H9 (cell line): ENCODE data around the gene SLC29A1. TPM values are rescaled to one million over a fixed set of nuclear protein-coding genes. Genes with fewer than 3 reads are reported as not detected.

ENCODE experiments used
- DNase-seq: peaks from one replicate; pipeline ENCODE4 v3.0.0-alpha.2; 2017
- H2AFZ ChIP-seq: one replicate; pipeline ENCODE4 v1.6.1; 2013; ENCODE audit warnings: mild to moderate bottlenecking, low read length, control low read depth, moderate library complexity
- H2AK5ac ChIP-seq: 2 replicates; pipeline ENCODE4 v1.6.1; 2013; ENCODE audit warnings: low read length, control low read depth, mixed read lengths; ENCODE audit not compliant: insufficient read length
- H2BK120ac ChIP-seq: one replicate; pipeline ENCODE4 v1.6.1; 2013; ENCODE audit warnings: low read depth, mild to moderate bottlenecking, low read length, control low read depth, inconsistent platforms; ENCODE audit not compliant: poor library complexity, severe bottlenecking
- H2BK12ac ChIP-seq: 2 replicates; pipeline ENCODE4 v1.6.1; 2013; ENCODE audit warnings: low read length, control low read depth, mixed read lengths, low read depth; ENCODE audit not compliant: insufficient read length
- H2BK15ac ChIP-seq: 2 replicates; pipeline ENCODE4 v1.6.1; 2013; ENCODE audit warnings: low read depth, low read length, control low read depth
- H2BK20ac ChIP-seq: one replicate; pipeline ENCODE4 v1.6.1; 2013; ENCODE audit warnings: low read depth, mild to moderate bottlenecking, low read length, control low read depth, inconsistent platforms; ENCODE audit not compliant: poor library complexity, severe bottlenecking
- H2BK5ac ChIP-seq: 2 replicates; pipeline ENCODE4 v1.6.1; 2013; ENCODE audit warnings: low read length, control low read depth, mixed read lengths; ENCODE audit not compliant: insufficient read length
- H3K14ac ChIP-seq: 2 replicates; pipeline ENCODE4 v1.6.1; 2013; ENCODE audit warnings: low read length, control low read depth; ENCODE audit not compliant: insufficient read depth
- H3K18ac ChIP-seq: 2 replicates; pipeline ENCODE4 v1.6.1; 2013; ENCODE audit warnings: low read depth, mild to moderate bottlenecking, mixed read lengths, low read length, control low read depth; ENCODE audit not compliant: insufficient read length
- H3K23ac ChIP-seq: 2 replicates; pipeline ENCODE4 v1.6.1; 2013; ENCODE audit warnings: low read length, control low read depth, mixed read lengths, low read depth; ENCODE audit not compliant: insufficient read length
- H3K23me2 ChIP-seq: 2 replicates; pipeline ENCODE4 v1.6.1; 2013; ENCODE audit warnings: low read depth, mild to moderate bottlenecking, mixed read lengths, low read length, control low read depth; ENCODE audit not compliant: insufficient read length, poor library complexity, severe bottlenecking
- H3K27ac ChIP-seq: 2 replicates; pipeline ENCODE4 v1.5.1; 2013; ENCODE audit warnings: low read length, control low read depth, mixed read lengths, low read depth; ENCODE audit not compliant: insufficient read length
- H3K27me3 ChIP-seq: 2 replicates; pipeline ENCODE4 v1.6.1; 2013; ENCODE audit warnings: low read length, control low read depth, inconsistent platforms; ENCODE audit not compliant: insufficient read depth
- H3K4ac ChIP-seq: 2 replicates; pipeline ENCODE4 v1.6.1; 2013; ENCODE audit warnings: low read depth, mild to moderate bottlenecking, control low read depth, inconsistent platforms, low read length, moderate library complexity
- H3K4me1 ChIP-seq: 2 replicates; pipeline ENCODE4 v1.6.1; 2013; ENCODE audit warnings: low read length, control low read depth, inconsistent platforms; ENCODE audit not compliant: insufficient read depth
- H3K4me2 ChIP-seq: 2 replicates; pipeline ENCODE4 v1.6.1; 2013; ENCODE audit warnings: low read length, control low read depth, mixed read lengths; ENCODE audit not compliant: insufficient read length, insufficient read depth
- H3K56ac ChIP-seq: 2 replicates; pipeline ENCODE4 v1.6.1; 2013; ENCODE audit warnings: low read depth, mild to moderate bottlenecking, mixed read lengths, low read length, control low read depth; ENCODE audit not compliant: insufficient read length
- H3K79me1 ChIP-seq: 2 replicates; pipeline ENCODE4 v1.6.1; 2013; ENCODE audit warnings: low read depth, mild to moderate bottlenecking, moderate library complexity, low read length, control low read depth, inconsistent platforms; ENCODE audit not compliant: insufficient read depth, poor library complexity, severe bottlenecking
- H3K79me2 ChIP-seq: 2 replicates; pipeline ENCODE4 v1.6.1; 2013; ENCODE audit warnings: low read length, control low read depth, inconsistent platforms; ENCODE audit not compliant: insufficient read depth
- H3K9ac ChIP-seq: 2 replicates; pipeline ENCODE4 v1.6.1; 2013; ENCODE audit warnings: low read length, control low read depth, mixed read lengths; ENCODE audit not compliant: insufficient read length; ENCODE audit errors: extremely low read depth
- H3K9me3 ChIP-seq: one replicate; pipeline ENCODE4 v1.6.1; 2013; ENCODE audit warnings: low read depth, low read length, inconsistent platforms; ENCODE audit not compliant: control insufficient read depth
- H3T11ph ChIP-seq: one replicate; pipeline ENCODE4 v1.6.1; 2013; ENCODE audit warnings: mild to moderate bottlenecking, low read length, control low read depth, inconsistent platforms
- H4K20me1 ChIP-seq: one replicate; pipeline ENCODE4 v1.6.1; 2013; ENCODE audit not compliant: control insufficient read depth, insufficient read length, insufficient read depth
- H4K5ac ChIP-seq: 2 replicates; pipeline ENCODE4 v1.6.1; 2013; ENCODE audit warnings: low read depth, mild to moderate bottlenecking, mixed read lengths, low read length, control low read depth; ENCODE audit not compliant: insufficient read length
- H4K8ac ChIP-seq: replicated peaks from 2 replicates; pipeline ENCODE4 v1.6.1; 2013; ENCODE audit warnings: low read length, control low read depth, mixed read lengths, low read depth; ENCODE audit not compliant: insufficient read length
- H4K91ac ChIP-seq: 2 replicates; pipeline ENCODE4 v1.6.1; 2013; ENCODE audit warnings: low read depth, mild to moderate bottlenecking, moderate library complexity, mixed read lengths, low read length, control low read depth; ENCODE audit not compliant: insufficient read length
- H3K27ac Mint-ChIP-seq, 3 experiments: 2 replicates in 2 of 3; 3 replicates in 1 of 3; pipeline ENCODE4 v1.8.0; 2020 to 2021; ENCODE audit warnings: mixed read lengths in 3 of 3, mild to moderate bottlenecking in 1 of 3, moderate library complexity in 1 of 3
- H3K27me3 Mint-ChIP-seq: 2 replicates; pipeline ENCODE4 v1.8.0; 2021; ENCODE audit warnings: low read depth, mild to moderate bottlenecking, moderate library complexity, mixed read lengths
- H3K36me3 Mint-ChIP-seq, 3 experiments: 2 replicates in 2 of 3; 3 replicates in 1 of 3; pipeline ENCODE4 v1.8.0; 2020 to 2021; ENCODE audit warnings: low read depth in 3 of 3, mixed read lengths in 3 of 3; ENCODE audit not compliant: insufficient read depth in 1 of 3
- H3K4me1 Mint-ChIP-seq, 2 experiments: 2 replicates each; pipeline ENCODE4 v1.8.0; 2020; ENCODE audit warnings: mixed read lengths in 2 of 2
- H3K4me3 Mint-ChIP-seq, 2 experiments: 2 replicates in 1 of 2; 3 replicates in 1 of 2; pipeline ENCODE4 v1.8.0; 2020 to 2021; ENCODE audit warnings: mild to moderate bottlenecking in 2 of 2, mixed read lengths in 2 of 2, moderate library complexity in 1 of 2
- H3K9me3 Mint-ChIP-seq, 2 experiments: 2 replicates in 1 of 2; 3 replicates in 1 of 2; pipeline ENCODE4 v1.8.0; 2020; ENCODE audit warnings: mild to moderate bottlenecking in 2 of 2, mixed read lengths in 2 of 2, moderate library complexity in 1 of 2
- WGBS: extraction: QIAGEN DNeasy Blood & Tissue Kit; methylation state at CpG from one replicate; pipeline ENCODE4 v1.1.7; 2013; ENCODE audit warnings: missing lambda C conversion rate, low lambda C conversion rate, mixed read lengths; ENCODE audit not compliant: insufficient read length; ENCODE audit errors: extremely low coverage; 5-methylcytosine and 5-hydroxymethylcytosine counted together
- total RNA-seq: library from RNA; stranded (reverse); gene quantifications from 2 replicates; pipeline ENCODE4 v1.2.1, GENCODE V29; 2021
- TF ChIP-seq, protein P1 (sequence below): fragments of 200-600 bp; sonication (generic); conservative IDR thresholded peaks from 3 replicates; pipeline ENCODE4 v1.8.0; 2021; ENCODE audit warnings: antibody characterized with exemption, mild to moderate bottlenecking

The SLC29A1 gene
- total RNA-seq, 1 experiment from 2014 or later: 124 TPM

DNA sequence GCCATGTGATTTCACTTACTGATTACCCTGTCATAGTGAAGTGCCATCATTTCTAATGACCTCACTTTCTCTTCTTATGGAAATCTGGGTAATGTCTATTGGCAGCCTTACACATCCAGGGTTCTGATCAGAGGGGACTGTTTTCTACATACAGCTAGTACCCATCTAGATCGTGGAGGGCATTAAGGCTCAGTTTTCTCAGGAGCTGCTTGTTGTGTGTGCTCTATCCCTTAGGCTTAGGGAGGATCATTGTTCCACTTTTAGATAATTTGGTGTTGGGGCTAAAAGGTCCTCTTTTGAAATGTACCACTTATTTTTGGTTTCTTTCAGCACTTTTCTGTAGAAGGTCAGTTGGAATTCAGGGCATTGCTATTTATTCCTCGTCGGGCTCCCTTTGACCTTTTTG, 27.3 kb downstream of the SLC29A1 start:
- no peak for DNase-seq
- H3K36me3 Mint-ChIP-seq: peaks cover 68 to 87% (median 87%) of the 10 kb centered on the region in 3 experiments
- H3K27me3 Mint-ChIP-seq: peaks cover 3% of the 10 kb centered on the region; the same call in 1 of the 2 replicates
- H3K23me2 ChIP-seq: peaks cover 9% of the 10 kb centered on the region
- H3K4me2 ChIP-seq: no peak overlapping the region
- no peak overlapping the region for H2BK120ac ChIP-seq
- no peak overlapping the region for H3K9ac ChIP-seq
- H4K20me1 ChIP-seq: no peaks in the 10 kb centered on the region
- no peak overlapping the region for H4K8ac ChIP-seq
- peaks cover 5% of the 10 kb centered on the region; the same call in 1 of the 2 replicates for H3K4me1 ChIP-seq
- peaks cover 45 to 48% of the 10 kb centered on the region in 2 experiments for H3K4me1 Mint-ChIP-seq
- no peak overlapping the region for H3K27ac ChIP-seq
- H2AFZ ChIP-seq: no peak overlapping the region
- H3T11ph ChIP-seq: no peak overlapping the region
- no peak overlapping the region for H3K14ac ChIP-seq
- no peak overlapping the region for H3K18ac ChIP-seq
- H3K79me2 ChIP-seq: peaks cover 27% of the 10 kb centered on the region
- no peaks in the 10 kb centered on the region for H3K9me3 ChIP-seq
- no CpG with 5 or more reads among the region's 3 CpGs for WGBS
- no peak overlapping the region for H2BK5ac ChIP-seq
- no peak overlapping the region for H2AK5ac ChIP-seq
- no peak overlapping the region for H3K23ac ChIP-seq
- H3K27ac Mint-ChIP-seq: peak overlapping the region in 1 of 3 experiments; percentile 50; a peak in 2 of 7 replicates
- no peak overlapping the region for H2BK12ac ChIP-seq
- no peak overlapping the region for H2BK15ac ChIP-seq
- H4K91ac ChIP-seq: no peak overlapping the region
- no peak overlapping the region for H3K4ac ChIP-seq
- no peak overlapping the region for H3K56ac ChIP-seq
- no peaks in the 10 kb centered on the region for H3K79me1 ChIP-seq
- H2BK20ac ChIP-seq: no peak overlapping the region
- peaks cover 3 to 4% of the 10 kb centered on the region in 2 experiments; a peak in 3 of 5 replicates for H3K9me3 Mint-ChIP-seq
- H4K5ac ChIP-seq: no peak overlapping the region
- H3K27me3 ChIP-seq: no peaks in the 10 kb centered on the region
- peak overlapping the region in 1 of 2 experiments; percentile 99; a peak in 1 of 5 replicates for H3K4me3 Mint-ChIP-seq
- TF ChIP-seq, protein P1, sequence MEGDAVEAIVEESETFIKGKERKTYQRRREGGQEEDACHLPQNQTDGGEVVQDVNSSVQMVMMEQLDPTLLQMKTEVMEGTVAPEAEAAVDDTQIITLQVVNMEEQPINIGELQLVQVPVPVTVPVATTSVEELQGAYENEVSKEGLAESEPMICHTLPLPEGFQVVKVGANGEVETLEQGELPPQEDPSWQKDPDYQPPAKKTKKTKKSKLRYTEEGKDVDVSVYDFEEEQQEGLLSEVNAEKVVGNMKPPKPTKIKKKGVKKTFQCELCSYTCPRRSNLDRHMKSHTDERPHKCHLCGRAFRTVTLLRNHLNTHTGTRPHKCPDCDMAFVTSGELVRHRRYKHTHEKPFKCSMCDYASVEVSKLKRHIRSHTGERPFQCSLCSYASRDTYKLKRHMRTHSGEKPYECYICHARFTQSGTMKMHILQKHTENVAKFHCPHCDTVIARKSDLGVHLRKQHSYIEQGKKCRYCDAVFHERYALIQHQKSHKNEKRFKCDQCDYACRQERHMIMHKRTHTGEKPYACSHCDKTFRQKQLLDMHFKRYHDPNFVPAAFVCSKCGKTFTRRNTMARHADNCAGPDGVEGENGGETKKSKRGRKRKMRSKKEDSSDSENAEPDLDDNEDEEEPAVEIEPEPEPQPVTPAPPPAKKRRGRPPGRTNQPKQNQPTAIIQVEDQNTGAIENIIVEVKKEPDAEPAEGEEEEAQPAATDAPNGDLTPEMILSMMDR: no peak
